GM18861 (cell line): ENCODE results near the gene SRSF3.
"Not testable (repeated sequence)": the region's sequence is repeated elsewhere in the genome, so short reads cannot be mapped to it uniquely, and the experiment has no call there.

Experiments
- ATAC-seq: cut with Tn5 transposase; IDR thresholded peaks from one replicate; pipeline ENCODE4 v1.9.1; 2021; ENCODE audit not compliant: unreplicated experiment

The SRSF3 gene

GRCh38 chr6:36604090-36605060, 10.2 kb downstream of the SRSF3 start:
- no peak for ATAC-seq

GRCh38 chr6:36605143-36605542, 11.0 kb downstream of the SRSF3 start:
- ATAC-seq = no peak

- ATAC-seq = no peak
These were observed 11.6 kb downstream of the SRSF3 start for GRCh38 chr6:36605560-36606391.

GRCh38 chr6:36607305-36607682, 13.1 kb downstream of the SRSF3 start:
- ATAC-seq = not testable (repeated sequence)

GRCh38 chr6:36607683-36608386, 13.7 kb downstream of the SRSF3 start:
- no peak for ATAC-seq

DNA sequence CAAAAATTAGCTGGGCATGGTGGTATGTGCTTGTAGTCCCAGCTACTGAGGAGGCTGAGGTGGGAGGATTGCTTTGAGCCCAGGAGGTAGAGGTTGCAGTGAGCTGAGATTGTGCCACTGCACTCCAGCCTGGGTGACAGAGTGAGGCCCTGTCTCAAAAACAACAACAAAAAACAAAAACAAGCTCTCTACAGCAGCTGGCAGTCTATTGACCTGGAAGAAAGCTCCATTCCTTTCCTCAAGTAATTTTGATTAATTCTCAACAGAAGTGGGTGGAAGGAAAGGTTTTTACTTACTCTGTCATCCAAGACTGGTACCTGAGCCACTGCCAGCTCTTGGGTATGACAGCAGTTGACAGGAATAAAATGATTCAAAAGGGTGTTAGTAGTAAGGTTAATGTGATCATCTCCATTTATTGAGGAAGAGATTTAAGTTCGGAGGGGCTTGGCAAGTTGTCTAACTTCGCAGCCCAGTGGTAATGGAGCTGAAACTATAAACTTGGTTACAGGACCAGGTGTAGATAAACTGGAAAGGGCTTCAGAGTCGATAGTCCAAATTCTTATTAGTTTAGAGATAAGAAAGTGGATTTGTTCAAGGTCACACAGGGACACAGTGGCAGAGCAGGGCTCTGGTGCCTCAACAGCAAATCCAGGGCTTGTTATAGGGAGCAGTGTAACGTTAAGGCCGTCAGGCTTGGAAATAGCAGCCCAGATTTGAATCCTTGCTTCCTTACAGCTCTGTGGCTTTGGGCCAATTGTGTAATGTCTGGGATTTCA, 14.8 kb downstream of the SRSF3 start:
- no peak for ATAC-seq

- no peak for ATAC-seq
These were observed 15.4 kb downstream of the SRSF3 start for GRCh38 chr6:36609582-36609981.

- no peak for ATAC-seq
These were observed 16.1 kb downstream of the SRSF3 start for GRCh38 chr6:36610041-36610955.

- no peak for ATAC-seq
These were observed 16.8 kb downstream of the SRSF3 start for GRCh38 chr6:36610956-36611336.

- not testable (repeated sequence) for ATAC-seq
These were observed 17.5 kb downstream of the SRSF3 start for GRCh38 chr6:36611679-36612078.

DNA sequence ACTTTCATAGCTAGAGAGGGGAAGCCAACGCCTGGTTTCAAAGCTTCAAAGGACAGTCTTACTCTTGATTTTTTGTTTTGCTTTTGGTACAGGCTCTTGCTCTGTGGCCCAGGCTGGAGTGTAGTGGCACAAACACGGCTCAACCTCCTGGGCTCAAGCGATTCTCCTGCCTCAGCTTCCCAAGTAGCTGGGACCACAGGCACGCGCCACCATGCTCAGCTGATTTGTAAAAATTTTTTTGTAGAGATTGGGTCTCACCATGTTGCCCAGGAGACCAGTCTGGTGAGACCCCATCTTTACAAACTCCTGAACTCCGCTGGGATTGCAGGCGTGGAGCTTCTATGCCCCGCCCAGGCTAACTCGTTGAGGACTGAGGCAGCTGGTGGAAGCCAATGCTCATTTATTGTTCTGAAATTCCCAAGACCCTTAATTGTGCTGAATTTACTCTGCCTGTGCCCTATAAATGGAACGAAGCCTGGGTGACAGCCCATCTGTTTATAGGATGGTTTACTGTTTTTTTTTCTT, 18.0 kb downstream of the SRSF3 start:
- ATAC-seq = no peak

DNA sequence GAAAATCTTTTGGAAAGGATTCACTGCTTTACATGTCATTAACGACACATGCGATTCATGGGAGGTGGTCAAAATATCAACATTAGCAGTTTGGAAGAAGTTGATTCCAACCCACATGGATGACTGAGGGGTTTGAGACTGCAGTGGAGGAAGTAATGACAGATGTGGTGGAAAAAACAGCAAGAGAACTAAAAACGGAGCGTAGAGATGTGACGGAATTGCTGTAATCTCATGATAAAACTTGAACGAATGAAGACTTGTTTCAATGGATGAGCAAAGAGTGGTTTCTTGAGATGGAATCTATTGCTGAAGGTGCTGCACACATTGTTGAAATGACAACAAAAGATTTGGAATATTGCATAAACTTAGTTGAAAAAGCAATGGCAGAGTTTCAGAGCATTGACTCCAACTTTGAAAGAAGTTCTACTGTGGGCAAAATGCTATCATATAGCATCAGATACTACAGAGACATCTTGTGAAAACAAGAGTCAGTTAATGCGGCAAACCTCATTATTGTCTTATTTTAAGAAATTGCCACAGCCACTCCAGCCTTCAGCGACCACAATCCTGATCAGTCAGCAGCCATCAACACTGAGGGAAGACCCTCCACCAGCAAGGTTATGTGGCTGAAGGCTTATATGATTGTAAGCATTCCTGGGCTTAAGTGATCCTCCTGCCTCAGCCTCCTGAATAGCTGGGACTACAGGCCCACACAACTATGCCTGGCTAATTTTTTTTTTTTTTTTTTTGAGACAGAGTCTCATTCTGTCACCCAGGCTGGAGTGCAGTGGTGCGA, 19.2 kb downstream of the SRSF3 start:
- ATAC-seq = no peak

- no peak for ATAC-seq
These were observed 21.0 kb downstream of the SRSF3 start for GRCh38 chr6:36615018-36615761.

DNA sequence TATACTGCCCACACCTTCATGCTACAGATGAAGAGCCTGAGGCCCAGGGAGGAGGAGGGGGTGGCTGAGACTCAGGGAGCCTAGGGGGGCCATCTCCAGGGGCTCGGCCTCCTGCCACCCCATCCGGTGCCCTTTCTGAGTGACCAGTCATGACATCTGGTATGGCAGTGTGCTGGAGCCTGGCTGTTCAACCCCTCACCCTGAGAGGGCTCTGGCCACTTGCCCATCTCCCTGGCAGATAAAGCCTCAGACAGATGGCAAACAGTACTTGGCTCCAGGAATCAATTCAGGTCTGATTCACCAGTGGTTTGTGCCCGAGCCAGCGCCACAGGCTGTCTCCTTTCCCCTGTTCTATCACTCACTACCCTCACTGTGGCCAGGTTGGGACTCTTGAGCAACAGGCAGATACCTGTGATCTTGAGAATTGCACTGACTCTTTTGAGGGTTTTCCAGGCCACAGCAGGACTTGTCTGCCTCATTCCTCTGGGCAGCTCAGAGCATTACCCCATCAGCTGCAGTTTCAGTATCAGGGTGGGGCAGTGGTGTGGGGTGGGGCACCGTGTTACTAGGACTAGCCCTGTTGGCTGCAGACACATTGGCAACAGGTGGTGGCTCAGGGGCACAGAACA, 22.8 kb downstream of the SRSF3 start:
- no peak for ATAC-seq

- ATAC-seq = no peak
These were observed 24.5 kb downstream of the SRSF3 start for GRCh38 chr6:36618366-36619355.

GRCh38 chr6:36621371-36621855, 27.3 kb downstream of the SRSF3 start:
- ATAC-seq = no peak
